Heart right ventricle (tissue), 16 donors: Measurements from ENCODE around the gene TMEM86B. TPM values are rescaled to one million over a fixed set of nuclear protein-coding genes. Genes with fewer than 3 reads are reported as not detected.

Experiments
- ATAC-seq, 8 donors: fragments of 200-7000 bp; cut with Tn5 transposase; one replicate each; pipeline ENCODE4 v1.9.1; 2020; ENCODE audit warnings: mild to moderate bottlenecking in 8 of 8, moderate library complexity in 8 of 8, moderate number of reproducible peaks in 1 of 8
- DNase-seq, 2 donors: peaks; one replicate each; pipeline ENCODE4 v3.0.0-alpha.2; 2020
- H3K27ac ChIP-seq, 10 donors: fragments of 200-600 bp; sonication (generic) in 2 of 10; one replicate each; pipeline versions ENCODE4 v1.5.0 to v1.8.0; 2020 to 2022; ENCODE audit warnings: mild to moderate bottlenecking in 3 of 10
- H3K27me3 ChIP-seq, 7 donors: fragments of 200-600 bp; one replicate each; pipeline ENCODE4 v1.8.0; 2021 to 2022; ENCODE audit warnings: mild to moderate bottlenecking in 2 of 7
- H3K36me3 ChIP-seq, 9 donors: fragments of 200-600 bp; sonication (generic) in 1 of 9; one replicate each; pipeline versions ENCODE4 v1.5.0 to v1.8.0; 2020 to 2022; ENCODE audit warnings: mild to moderate bottlenecking in 2 of 9
- H3K4me1 ChIP-seq, 9 donors: fragments of 200-600 bp; sonication (generic) in 1 of 9; one replicate each; pipeline versions ENCODE4 v1.5.0 to v1.8.0; 2020 to 2022; ENCODE audit warnings: mild to moderate bottlenecking in 4 of 9
- H3K4me3 ChIP-seq, 10 donors: fragments of 200-600 bp; sonication (generic) in 2 of 10; one replicate each; pipeline versions ENCODE4 v1.5.0 to v1.8.0; 2020 to 2022; ENCODE audit warnings: mild to moderate bottlenecking in 7 of 10, moderate library complexity in 2 of 10
- H3K9me3 ChIP-seq, 11 donors: fragments of 200-600 bp in 10 of 11; sonication (generic) in 2 of 11; one replicate each; pipeline versions ENCODE4 v1.5.0 to v1.8.0; 2013 to 2022; ENCODE audit warnings: mild to moderate bottlenecking in 2 of 11, control low read depth in 1 of 11, moderate library complexity in 1 of 11
- CTCF ChIP-seq, 9 donors: fragments of 200-600 bp; sonication (generic) in 2 of 9; IDR thresholded peaks; one replicate each; pipeline versions ENCODE4 v1.5.0 to v1.8.0; 2021 to 2022; ENCODE audit warnings: antibody characterized with exemption in 9 of 9, mild to moderate bottlenecking in 5 of 9, moderate library complexity in 1 of 9
- WGBS, 2 donors: extraction: QIAGEN DNeasy Blood & Tissue Kit; methylation state at CpG; one replicate each; pipeline ENCODE4 v1.1.7; 2013; ENCODE audit warnings: inconsistent platforms in 1 of 2; 5-methylcytosine and 5-hydroxymethylcytosine counted together
- intact Hi-C, 10 donors: fragments of 100-400 bp; cut with DNase I; formaldehyde crosslinking; loops; one replicate each; pipeline versions ENCODE4 v1.11.1 to v1.14.2; 2022
- polyA plus RNA-seq, 2 donors: library from polyadenylated mRNA; stranded (reverse); fragments of 200-250 nt; gene quantifications; one replicate each; pipeline ENCODE4 v1.2.3, GENCODE V29; 2013
- total RNA-seq, 10 donors: library from RNA; stranded (reverse); fragmentation: NEBNext Ultra II Directional in 3 of 10; extraction: Animal tissue kit (Norgen Biotek cat#: 25700) in 3 of 10; gene quantifications; one replicate each; pipeline versions ENCODE4 v1.2.1 to v1.2.4, GENCODE V29; 2021 to 2023
- donor health status: Arrhythmogenic right ventricular cardiomyopathy.
- donor health status: ischemic (EF 13 %, LVEDD 7.1; RV severe dilation, severe dysfunction).
- donor health status: healthy with polysubstance abuse.
- donor health status: DM: no; HTN: yes; CAD: no.
- donor health status: DM: no; HTN: no; CAD: no.
- donor health status: ischemic (EF 25% LVEDD 6.9; RV normal size, moderate dysfunction).
- donor health status: ischemic (EF 25% LVEDD 5.7; RV mildly dilated, moderate dysfunction).
- donor health status: healthy.
- donor health status: DM: yes; HTN: yes; CAD: no.
- donor health status: Ischemic cardiomyopathy.
- donor health status: ischemic (EF 35%, LVEDD 5.7; RV mildly dilated, moderate dysfunction).
- donor health status: nonischemic (EF 11% LVEDD 7.7; RV severe dilation, severe dysfunction).
- donor health status: DM: yes; HTN: yes; CAD: no.
- donor health status: PGD.
- donor health status: ischemic (EF 29% LVEDD 5.4; RV normal size, mild dysfunction).
- donor health status: nonischemic (EF 23%, LVEDD 6.1; RV moderate dilation, normal function).

TMEM86B gene
- total and polyA plus RNA-seq, 12 donors = 0.77 to 5.9 (median 2.0) TPM

- TF ChIP-seq CTCF (IDR thresholded peaks at IDR 0.05) = no peak
- peak overlapping the region in 7 of 10 donors; percentile 15 to 98 (median 53) for H3K27ac ChIP-seq
- H3K4me1 ChIP-seq = peaks cover 10 to 83% (median 61%) of the 10 kb centered on the region in 9 donors
- peak overlapping the region in 6 of 10 donors; percentile 19 to 95 (median 33) for H3K4me3 ChIP-seq
- no peak for ATAC-seq
- peaks cover 0 to 18% (median 0%) of the 10 kb centered on the region in 9 donors for H3K36me3 ChIP-seq
- no peaks in the 10 kb centered on the region for H3K9me3 ChIP-seq
- no peak for DNase-seq
- no peaks in the 10 kb centered on the region for H3K27me3 ChIP-seq
- intact Hi-C loops = no loop called here
- 65% methylated on average over 6 of the region's 6 CpGs for WGBS, 2 donors
Observed at GRCh38 chr19:55254625-55254977, 26.0 kb upstream of the TMEM86B start.

DNA sequence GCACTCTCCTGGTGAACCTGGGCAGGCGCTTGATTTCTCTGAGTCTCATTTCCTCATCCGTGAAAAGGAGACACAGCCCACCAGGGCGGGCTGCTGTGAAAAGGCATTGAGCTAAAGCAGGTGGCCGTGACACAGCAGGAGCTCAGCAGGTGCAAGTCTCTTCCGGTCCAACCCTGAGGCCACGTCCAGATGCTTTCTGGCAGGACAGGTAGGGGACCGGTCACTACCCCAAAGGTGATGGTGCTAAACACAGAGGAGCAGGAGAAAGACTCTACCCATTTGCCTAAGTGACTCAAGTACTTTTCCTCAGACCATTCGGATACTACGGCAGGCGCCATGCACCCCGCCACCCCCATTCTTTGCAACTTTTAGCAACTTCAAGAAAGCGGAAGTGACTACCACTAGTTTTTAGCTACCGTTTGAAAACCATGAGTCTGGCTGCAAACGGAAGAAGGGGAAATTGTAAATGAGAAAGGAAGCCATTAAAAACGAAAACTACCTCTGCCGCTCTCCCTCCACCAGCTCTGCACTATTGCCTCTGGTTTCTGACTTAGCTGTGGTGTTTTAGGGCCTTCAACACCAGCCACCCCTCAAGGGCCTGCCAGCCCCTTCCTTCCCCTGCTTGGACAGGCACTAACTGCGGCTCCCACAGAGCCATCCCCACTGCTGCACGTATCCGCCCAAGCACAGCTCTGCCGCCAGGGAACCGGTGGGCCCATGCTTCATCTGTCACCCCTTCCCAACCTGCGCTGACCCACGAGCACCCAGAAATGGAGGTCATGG, 25.5 kb upstream of the TMEM86B start:
- DNase-seq (no peak), ATAC-seq (no peak)
- Histone ChIP-seq H3K36me3 (peaks cover 0 to 20% (median 0%) of the 10 kb centered on the region in 9 donors), H3K27me3 (no peaks in the 10 kb centered on the region), H3K27ac (peak overlapping the region in 7 of 10 donors; percentile 15 to 98 (median 53)), H3K9me3 (no peaks in the 10 kb centered on the region), H3K4me1 (peaks cover 9 to 85% (median 63%) of the 10 kb centered on the region in 9 donors), H3K4me3 (peak overlapping the region in 6 of 10 donors; percentile 19 to 95 (median 33))
- TF ChIP-seq CTCF (IDR thresholded peaks at IDR 0.05) = no peak
- intact Hi-C loops = no loop called here
- WGBS, 2 donors = 73% methylated on average over 23 of the region's 23 CpGs

GRCh38 chr19:55252760-55253663, 24.4 kb upstream of the TMEM86B start:
- no peak for TF ChIP-seq CTCF (IDR thresholded peaks at IDR 0.05)
- 85 to 86% methylated on average over 21 of the region's 21 CpGs for WGBS, 2 donors
- peak overlapping the region in 2 of 10 donors; percentile 20 to 98 for H3K27ac ChIP-seq
- H3K4me1 ChIP-seq = peaks cover 13 to 94% (median 73%) of the 10 kb centered on the region in 9 donors
- DNase-seq (no peak), ATAC-seq (no peak)
- H3K27me3 ChIP-seq = no peaks in the 10 kb centered on the region
- intact Hi-C loops = no loop called here
- peak overlapping the region in 1 of 10 donors; percentile 95 for H3K4me3 ChIP-seq
- H3K9me3 ChIP-seq = no peaks in the 10 kb centered on the region
- peaks cover 0 to 28% (median 0%) of the 10 kb centered on the region in 9 donors for H3K36me3 ChIP-seq

DNA sequence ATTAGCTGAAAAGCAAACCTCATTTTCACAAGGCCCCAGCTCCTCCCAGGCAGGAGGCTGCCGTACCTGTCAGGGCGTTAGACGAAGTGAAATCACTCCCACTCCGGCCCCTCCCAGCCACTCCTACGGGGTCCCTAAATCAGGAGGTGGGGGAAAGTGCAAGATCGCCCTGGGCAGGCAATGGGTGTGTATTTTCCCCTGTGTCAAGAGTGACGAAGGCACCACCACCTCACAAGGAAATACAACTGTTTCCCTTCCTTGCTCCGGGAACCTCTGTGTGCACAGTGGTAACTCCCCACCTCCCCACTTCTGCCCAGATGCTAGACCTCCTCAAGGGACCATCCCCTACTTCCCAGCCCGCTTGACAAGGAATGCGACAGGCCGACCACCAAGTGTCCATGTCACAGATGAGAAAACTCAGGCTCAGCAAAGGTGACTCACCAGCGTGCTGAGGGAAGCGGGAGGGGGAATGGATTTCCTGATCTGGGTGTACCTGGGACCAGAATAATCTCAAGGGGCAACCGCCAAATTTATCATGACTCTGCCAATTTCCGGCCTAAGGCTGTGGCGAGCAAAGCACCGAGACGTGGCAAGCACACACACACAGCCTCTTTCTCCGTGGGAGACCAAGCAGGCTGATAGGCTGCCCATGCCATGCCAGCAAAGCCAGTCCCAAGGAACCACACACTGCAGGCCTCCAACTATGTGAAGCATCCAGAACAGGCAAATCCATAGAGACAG, 22.9 kb upstream of the TMEM86B start:
- Histone ChIP-seq H3K4me1 (peaks cover 16 to 91% (median 71%) of the 10 kb centered on the region in 9 donors), H3K9me3 (no peaks in the 10 kb centered on the region), H3K36me3 (peaks cover 0 to 35% (median 0%) of the 10 kb centered on the region in 9 donors), H3K27me3 (no peaks in the 10 kb centered on the region), H3K27ac (peak overlapping the region in 6 of 10 donors; percentile 19 to 98 (median 38)), H3K4me3 (no peak overlapping the region)
- no peak for TF ChIP-seq CTCF (IDR thresholded peaks at IDR 0.05)
- ATAC-seq (peak in 1 of 8 donors; percentile 20), DNase-seq (no peak)
- intact Hi-C loops = no loop called here
- WGBS, 2 donors = 57 to 65% methylated on average over 19 of the region's 19 CpGs
